ENCODE measurements around the gene GMPS.

Gene GMPS

DNA sequence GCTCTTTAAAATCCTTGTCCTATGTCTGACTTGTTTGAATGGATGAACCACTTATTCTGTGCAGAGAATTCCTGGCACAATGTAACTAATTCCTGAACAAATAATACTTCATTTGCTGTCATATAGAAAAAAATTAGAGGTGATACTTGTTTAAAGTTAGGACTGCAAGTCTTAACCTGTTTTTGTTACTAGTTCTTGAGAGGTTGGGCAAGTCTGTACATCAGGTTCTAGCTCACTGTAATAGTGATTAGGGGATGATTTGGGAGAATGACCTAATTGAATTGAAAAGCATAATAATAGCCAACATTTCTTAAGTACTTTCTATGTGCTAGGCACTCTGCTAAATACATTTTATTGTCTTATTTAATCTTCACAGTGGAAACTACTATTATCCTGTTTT lies 49.3 kb downstream of the GMPS start:
- Histone ChIP-seq H2BK12ac (ENCODE audit: low read length) (no peak overlapping the region), H3K79me1 (ENCODE audit: low read length) (no peaks in the 10 kb centered on the region), H2BK5ac (ENCODE audit: low read depth, low read length, poor library complexity) (no peak overlapping the region), H3K4me1 (ENCODE audit: control insufficient read depth in 1 of 2, insufficient read depth in 2 of 2, low read length in 2 of 2) (no peaks in the 10 kb centered on the region), H2AFZ (ENCODE audit: insufficient read depth, low read length, poor library complexity) (no peak overlapping the region), H3K4me2 (ENCODE audit: low read length) (no peak overlapping the region), H3K36me3 (ENCODE audit: control insufficient read depth in 1 of 2, insufficient read depth in 2 of 2, low read length in 2 of 2) (peaks cover 14 to 17% of the 10 kb centered on the region in 2 experiments), H4K91ac (ENCODE audit: low read depth, low read length) (no peak overlapping the region), H3K4me3 (ENCODE audit: low read depth, low read length) (no peak overlapping the region), H3K79me2 (ENCODE audit: control insufficient read depth, insufficient read depth, low read length, poor library complexity) (no peaks in the 10 kb centered on the region), H2BK120ac (ENCODE audit: insufficient read depth, low read length, poor library complexity) (no peak overlapping the region), H3K14ac (ENCODE audit: low read length) (no peak overlapping the region), H3K9me3 (ENCODE audit: insufficient read depth, low read depth, low read length) (no peaks in the 10 kb centered on the region), H3K23ac (ENCODE audit: low read length) (no peak overlapping the region), H2AK5ac (ENCODE audit: low read length) (no peak overlapping the region), H3K9ac (ENCODE audit: low read length) (no peak overlapping the region), H4K12ac (ENCODE audit: low read depth, low read length) (no peak overlapping the region), H3K18ac (ENCODE audit: low read length) (no peak overlapping the region), H3K27me3 (ENCODE audit: insufficient read depth, low read length) (no peaks in the 10 kb centered on the region), H3K4ac (ENCODE audit: low read depth, low read length) (no peak overlapping the region), H4K8ac (ENCODE audit: low read depth, low read length) (no peak overlapping the region), H3K27ac (ENCODE audit: low read depth, low read length) (no peak overlapping the region)
- DNase-seq: no peak

GRCh38 chr3:155921486-155921885 lies 51.0 kb downstream of the GMPS start:
- peak; percentile 74 to 82 for DNase-seq
- Histone ChIP-seq H3K79me1 (ENCODE audit: low read length) (no peaks in the 10 kb centered on the region), H3K9me3 (ENCODE audit: insufficient read depth, low read depth, low read length) (no peaks in the 10 kb centered on the region), H4K8ac (ENCODE audit: low read depth, low read length) (no peak overlapping the region), H3K27me3 (ENCODE audit: insufficient read depth, low read length) (no peaks in the 10 kb centered on the region), H3K4me3 (ENCODE audit: low read depth, low read length) (no peak overlapping the region), H3K23ac (ENCODE audit: low read length) (no peak overlapping the region), H3K4me1 (ENCODE audit: control insufficient read depth in 1 of 2, insufficient read depth in 2 of 2, low read length in 2 of 2) (no peaks in the 10 kb centered on the region), H2AFZ (ENCODE audit: insufficient read depth, low read length, poor library complexity) (no peak overlapping the region), H3K14ac (ENCODE audit: low read length) (no peak overlapping the region), H3K9ac (ENCODE audit: low read length) (no peak overlapping the region), H3K36me3 (ENCODE audit: control insufficient read depth in 1 of 2, insufficient read depth in 2 of 2, low read length in 2 of 2) (peaks cover 9% of the 10 kb centered on the region in 2 experiments), H3K79me2 (ENCODE audit: control insufficient read depth, insufficient read depth, low read length, poor library complexity) (no peaks in the 10 kb centered on the region), H2BK5ac (ENCODE audit: low read depth, low read length, poor library complexity) (no peak overlapping the region), H3K18ac (ENCODE audit: low read length) (no peak overlapping the region), H4K12ac (ENCODE audit: low read depth, low read length) (no peak overlapping the region), H2BK12ac (ENCODE audit: low read length) (no peak overlapping the region), H2BK120ac (ENCODE audit: insufficient read depth, low read length, poor library complexity) (no peak overlapping the region), H3K4ac (ENCODE audit: low read depth, low read length) (no peak overlapping the region), H4K91ac (ENCODE audit: low read depth, low read length) (no peak overlapping the region), H3K27ac (ENCODE audit: low read depth, low read length) (no peak overlapping the region), H2AK5ac (ENCODE audit: low read length) (no peak overlapping the region), H3K4me2 (ENCODE audit: low read length) (no peak overlapping the region)
- WGBS (ENCODE audit: extremely low coverage, insufficient coverage, insufficient read length): no CpG with 5 or more reads among the region's 2 CpGs

DNA sequence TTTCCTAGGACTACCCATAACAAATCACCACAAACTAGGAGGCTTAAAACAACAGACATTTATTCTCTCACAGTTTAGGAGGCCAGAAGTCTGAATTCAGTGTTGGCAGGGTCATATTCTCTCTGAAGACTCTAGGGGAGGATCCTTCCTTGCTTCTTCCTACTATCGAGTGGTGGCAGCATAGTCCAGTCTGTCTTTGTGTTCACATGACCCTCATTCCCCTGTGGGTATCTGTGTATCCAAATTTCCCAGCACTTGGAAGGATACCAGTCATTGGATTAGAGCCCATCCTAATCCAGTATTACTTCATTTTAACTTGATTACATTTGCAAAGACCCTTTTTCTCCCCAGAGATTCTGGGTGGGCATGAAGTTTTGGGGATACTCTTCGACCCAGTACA lies 63.8 kb downstream of the GMPS start:
- WGBS (ENCODE audit: extremely low coverage, insufficient coverage, insufficient read length): no CpG with 5 or more reads among the region's 2 CpGs
- no peak overlapping the region for H3K4me2 ChIP-seq (ENCODE audit: low read length)
- H2BK5ac ChIP-seq (ENCODE audit: low read depth, low read length, poor library complexity): no peak overlapping the region

GRCh38 chr3:155938409-155938808 lies 68.0 kb downstream of the GMPS start:
- no peaks in the 10 kb centered on the region for H3K9me3 ChIP-seq (ENCODE audit: insufficient read depth, low read depth, low read length)
- H3K4ac ChIP-seq (ENCODE audit: low read depth, low read length): no peak overlapping the region
- H3K4me3 ChIP-seq (ENCODE audit: low read depth, low read length): no peak overlapping the region
- no peak overlapping the region for H4K12ac ChIP-seq (ENCODE audit: low read depth, low read length)
- no peaks in the 10 kb centered on the region for H3K79me1 ChIP-seq (ENCODE audit: low read length)
- no peak overlapping the region for H2AFZ ChIP-seq (ENCODE audit: insufficient read depth, low read length, poor library complexity)
- no peaks in the 10 kb centered on the region for H3K27me3 ChIP-seq (ENCODE audit: insufficient read depth, low read length)
- no peak for DNase-seq
- no peak overlapping the region for H2BK5ac ChIP-seq (ENCODE audit: low read depth, low read length, poor library complexity)
- H4K91ac ChIP-seq (ENCODE audit: low read depth, low read length): no peak overlapping the region
- H2BK12ac ChIP-seq (ENCODE audit: low read length): no peak overlapping the region
- no peak overlapping the region for H3K4me2 ChIP-seq (ENCODE audit: low read length)
- H2BK120ac ChIP-seq (ENCODE audit: insufficient read depth, low read length, poor library complexity): no peak overlapping the region
- no peak overlapping the region for H3K27ac ChIP-seq (ENCODE audit: low read depth, low read length)
- no peak overlapping the region for H4K8ac ChIP-seq (ENCODE audit: low read depth, low read length)
- WGBS (ENCODE audit: extremely low coverage, insufficient coverage, insufficient read length): no CpG with 5 or more reads among the region's 2 CpGs
- no peak overlapping the region for H3K9ac ChIP-seq (ENCODE audit: low read length)
- H3K23ac ChIP-seq (ENCODE audit: low read length): no peak overlapping the region
- H3K79me2 ChIP-seq (ENCODE audit: control insufficient read depth, insufficient read depth, low read length, poor library complexity): no peaks in the 10 kb centered on the region
- no peak overlapping the region for H3K18ac ChIP-seq (ENCODE audit: low read length)
- no peak overlapping the region for H2AK5ac ChIP-seq (ENCODE audit: low read length)
- H3K4me1 ChIP-seq (ENCODE audit: control insufficient read depth in 1 of 2, insufficient read depth in 2 of 2, low read length in 2 of 2): no peaks in the 10 kb centered on the region
- H3K36me3 ChIP-seq (ENCODE audit: control insufficient read depth in 1 of 2, insufficient read depth in 2 of 2, low read length in 2 of 2): peaks cover 6 to 11% of the 10 kb centered on the region in 2 experiments
- no peak overlapping the region for H3K14ac ChIP-seq (ENCODE audit: low read length)

More for the DNA sequence above, 63.8 kb downstream of the GMPS start:
- H2AK5ac ChIP-seq (ENCODE audit: low read length): no peak overlapping the region
- no peaks in the 10 kb centered on the region for H3K9me3 ChIP-seq (ENCODE audit: insufficient read depth, low read depth, low read length)
- no peak overlapping the region for H4K12ac ChIP-seq (ENCODE audit: low read depth, low read length)
- H2BK120ac ChIP-seq (ENCODE audit: insufficient read depth, low read length, poor library complexity): no peak overlapping the region
- no peak overlapping the region for H2AFZ ChIP-seq (ENCODE audit: insufficient read depth, low read length, poor library complexity)
- H4K91ac ChIP-seq (ENCODE audit: low read depth, low read length): no peak overlapping the region
- H3K36me3 ChIP-seq (ENCODE audit: control insufficient read depth in 1 of 2, insufficient read depth in 2 of 2, low read length in 2 of 2): peaks cover 6 to 11% of the 10 kb centered on the region in 2 experiments
- no peak overlapping the region for H2BK12ac ChIP-seq (ENCODE audit: low read length)
- no peak for DNase-seq
- H3K4me1 ChIP-seq (ENCODE audit: control insufficient read depth in 1 of 2, insufficient read depth in 2 of 2, low read length in 2 of 2): no peaks in the 10 kb centered on the region
- H4K8ac ChIP-seq (ENCODE audit: low read depth, low read length): no peak overlapping the region
- H3K9ac ChIP-seq (ENCODE audit: low read length): no peak overlapping the region
- no peaks in the 10 kb centered on the region for H3K79me2 ChIP-seq (ENCODE audit: control insufficient read depth, insufficient read depth, low read length, poor library complexity)
- H3K27ac ChIP-seq (ENCODE audit: low read depth, low read length): no peak overlapping the region
- H3K23ac ChIP-seq (ENCODE audit: low read length): no peak overlapping the region
- H3K14ac ChIP-seq (ENCODE audit: low read length): no peak overlapping the region
- H3K18ac ChIP-seq (ENCODE audit: low read length): no peak overlapping the region
- no peak overlapping the region for H3K4me3 ChIP-seq (ENCODE audit: low read depth, low read length)
- H3K4ac ChIP-seq (ENCODE audit: low read depth, low read length): no peak overlapping the region
- H3K27me3 ChIP-seq (ENCODE audit: insufficient read depth, low read length): no peaks in the 10 kb centered on the region
- no peaks in the 10 kb centered on the region for H3K79me1 ChIP-seq (ENCODE audit: low read length)
